ENCODE results near the gene HCN4.

DNA sequence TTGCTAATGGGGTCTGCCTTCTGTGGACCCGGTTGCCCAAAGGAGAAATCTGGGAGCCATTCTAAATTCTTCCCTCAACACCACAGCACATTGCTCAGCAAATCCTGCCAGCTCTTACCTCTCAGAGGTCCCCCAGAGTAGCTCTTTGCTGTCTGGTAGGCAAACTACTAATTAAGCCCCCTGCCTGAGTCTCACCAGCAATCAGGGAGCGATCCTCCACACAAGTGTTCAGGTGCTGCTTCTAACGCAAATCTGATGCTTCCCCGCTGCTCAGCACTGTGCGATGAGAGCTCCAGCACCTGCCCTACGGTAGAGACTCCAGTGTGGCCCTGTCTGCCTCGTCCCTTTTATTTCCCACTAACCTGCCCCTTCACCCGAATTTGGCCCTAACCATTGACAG, 60.5 kb downstream of the HCN4 start:
- TF ChIP-seq, protein P1, sequence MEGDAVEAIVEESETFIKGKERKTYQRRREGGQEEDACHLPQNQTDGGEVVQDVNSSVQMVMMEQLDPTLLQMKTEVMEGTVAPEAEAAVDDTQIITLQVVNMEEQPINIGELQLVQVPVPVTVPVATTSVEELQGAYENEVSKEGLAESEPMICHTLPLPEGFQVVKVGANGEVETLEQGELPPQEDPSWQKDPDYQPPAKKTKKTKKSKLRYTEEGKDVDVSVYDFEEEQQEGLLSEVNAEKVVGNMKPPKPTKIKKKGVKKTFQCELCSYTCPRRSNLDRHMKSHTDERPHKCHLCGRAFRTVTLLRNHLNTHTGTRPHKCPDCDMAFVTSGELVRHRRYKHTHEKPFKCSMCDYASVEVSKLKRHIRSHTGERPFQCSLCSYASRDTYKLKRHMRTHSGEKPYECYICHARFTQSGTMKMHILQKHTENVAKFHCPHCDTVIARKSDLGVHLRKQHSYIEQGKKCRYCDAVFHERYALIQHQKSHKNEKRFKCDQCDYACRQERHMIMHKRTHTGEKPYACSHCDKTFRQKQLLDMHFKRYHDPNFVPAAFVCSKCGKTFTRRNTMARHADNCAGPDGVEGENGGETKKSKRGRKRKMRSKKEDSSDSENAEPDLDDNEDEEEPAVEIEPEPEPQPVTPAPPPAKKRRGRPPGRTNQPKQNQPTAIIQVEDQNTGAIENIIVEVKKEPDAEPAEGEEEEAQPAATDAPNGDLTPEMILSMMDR (IDR thresholded peaks at IDR 0.05; ENCODE audit: low read depth, low read length, missing input control), result no peak
- TF ChIP-seq, protein P2, sequence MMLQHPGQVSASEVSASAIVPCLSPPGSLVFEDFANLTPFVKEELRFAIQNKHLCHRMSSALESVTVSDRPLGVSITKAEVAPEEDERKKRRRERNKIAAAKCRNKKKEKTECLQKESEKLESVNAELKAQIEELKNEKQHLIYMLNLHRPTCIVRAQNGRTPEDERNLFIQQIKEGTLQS (IDR thresholded peaks at IDR 0.05), result no peak
- no peak for TF ChIP-seq TAF1 (conservative IDR thresholded peaks at IDR 0.05)
- TF ChIP-seq FOXA1 (IDR thresholded peaks at IDR 0.05), result no peak
- TF ChIP-seq JUND (IDR thresholded peaks at IDR 0.05), result no peak
